HEK293 (cell line): Measurements from ENCODE around the gene SPAG8.

ENCODE experiments used
- CTCF ChIA-PET: fragments of 350-600 bp; formaldehyde crosslinking; extraction: SDS; loops from one replicate; lab custom pipeline; 2021; ENCODE audit warnings: antibody characterized with exemption; lab: Yijun Ruan, JAX
- POLR2A ChIA-PET: fragments of 300-600 bp; formaldehyde crosslinking; extraction: SDS; loops from one replicate; lab custom pipeline; 2020; ENCODE audit warnings: antibody characterized with exemption, inconsistent platforms; lab: Yijun Ruan, JAX
- H3K27ac ChIP-seq: fragments of 200-500 bp; sonication (Bioruptor generic); 2 replicates; pipeline ENCODE4 v1.5.1; 2014; ENCODE audit warnings: low read depth, low read length, control low read depth, inconsistent platforms; ENCODE audit errors: extremely low read depth
- H3K36me3 ChIP-seq, 2 experiments: fragments of 200-500 bp in 1 of 2; sonication (Bioruptor generic) in 1 of 2; 1 replicate in 1 of 2; 2 replicates in 1 of 2; pipeline ENCODE4 v1.5.1; 2014 to 2017; ENCODE audit warnings: inconsistent platforms in 2 of 2, low read length in 2 of 2; ENCODE audit not compliant: control insufficient read depth in 2 of 2, insufficient read depth in 1 of 2
- H3K4me1 ChIP-seq: fragments of 200-500 bp; sonication (Bioruptor generic); 2 replicates; pipeline ENCODE4 v1.5.1; 2014; ENCODE audit warnings: mild to moderate bottlenecking, low read length, inconsistent platforms; ENCODE audit not compliant: control insufficient read depth, insufficient read depth
- H3K4me3 ChIP-seq: 2 replicates; pipeline ENCODE4 v1.5.1; 2011; ENCODE audit warnings: low read depth, mild to moderate bottlenecking, control low read depth, low read length, moderate library complexity
- H3K9me3 ChIP-seq: fragments of 200-500 bp; sonication (Bioruptor generic); 2 replicates; pipeline ENCODE4 v1.5.1; 2014; ENCODE audit warnings: low read depth, low read length, inconsistent platforms; ENCODE audit not compliant: control insufficient read depth, insufficient read depth
- BCL11A ChIP-seq: fragments of 450-650 bp; formaldehyde crosslinking; IDR thresholded peaks from 2 replicates; pipeline ENCODE4 v1.5.1; 2016; ENCODE audit warnings: low read depth, missing biosample characterization, missing genetic modification characterization
- GLI2 ChIP-seq: fragments of 450-650 bp; formaldehyde crosslinking; IDR thresholded peaks from 2 replicates; pipeline ENCODE4; 2017; ENCODE audit warnings: missing biosample characterization, missing genetic modification characterization, low read depth, borderline replicate concordance
- SP2 ChIP-seq: fragments of 450-650 bp; formaldehyde crosslinking; IDR thresholded peaks from 2 replicates; pipeline ENCODE4 v1.5.1; 2016; ENCODE audit warnings: missing biosample characterization, missing genetic modification characterization
- ZBTB17 ChIP-seq: fragments of 450-650 bp; formaldehyde crosslinking; IDR thresholded peaks from 2 replicates; pipeline ENCODE4 v1.5.1; 2016; ENCODE audit warnings: missing biosample characterization, missing genetic modification characterization
- ZBTB20 ChIP-seq: fragments of 450-650 bp; formaldehyde crosslinking; IDR thresholded peaks from 2 replicates; pipeline ENCODE4 v1.5.1; 2016; ENCODE audit warnings: missing biosample characterization, missing genetic modification characterization
- ZNF184 ChIP-seq: fragments of 450-650 bp; IDR thresholded peaks from 2 replicates; pipeline ENCODE4 v1.5.1; 2018; ENCODE audit warnings: missing biosample characterization, mild to moderate bottlenecking, missing genetic modification characterization
- ZNF214 ChIP-seq: fragments of 450-650 bp; formaldehyde crosslinking; IDR thresholded peaks from 2 replicates; pipeline ENCODE4 v1.5.1; 2017; ENCODE audit warnings: missing biosample characterization, mild to moderate bottlenecking, missing genetic modification characterization, borderline replicate concordance
- ZNF302 ChIP-seq: fragments of 450-650 bp; formaldehyde crosslinking; IDR thresholded peaks from 2 replicates; pipeline ENCODE4 v1.5.1; 2016; ENCODE audit warnings: missing biosample characterization, missing genetic modification characterization, low read depth
- ZNF341 ChIP-seq: fragments of 450-650 bp; formaldehyde crosslinking; IDR thresholded peaks from 2 replicates; pipeline ENCODE4; 2016; ENCODE audit warnings: low read depth, missing biosample characterization, missing genetic modification characterization
- ZNF366 ChIP-seq: fragments of 450-650 bp; formaldehyde crosslinking; conservative IDR thresholded peaks from 2 replicates; pipeline ENCODE4 v1.5.1; 2016; ENCODE audit warnings: missing biosample characterization, missing genetic modification characterization
- ZNF510 ChIP-seq: fragments of 450-650 bp; formaldehyde crosslinking; IDR thresholded peaks from 2 replicates; pipeline ENCODE4 v1.5.1; 2018; ENCODE audit warnings: mild to moderate bottlenecking, missing genetic modification characterization, missing biosample characterization; ENCODE audit not compliant: insufficient replicate concordance
- ZNF549 ChIP-seq: fragments of 450-650 bp; IDR thresholded peaks from 2 replicates; pipeline ENCODE4 v1.5.1; 2018; ENCODE audit warnings: missing biosample characterization, missing genetic modification characterization, mild to moderate bottlenecking, inconsistent platforms, moderate library complexity
- ZNF596 ChIP-seq: fragments of 450-650 bp; IDR thresholded peaks from 2 replicates; pipeline ENCODE4 v1.5.0; 2018; ENCODE audit warnings: missing biosample characterization, mild to moderate bottlenecking, missing genetic modification characterization, moderate library complexity
- ZNF768 ChIP-seq: fragments of 450-650 bp; formaldehyde crosslinking; IDR thresholded peaks from 2 replicates; pipeline ENCODE4 v1.5.1; 2018; ENCODE audit warnings: missing biosample characterization, mild to moderate bottlenecking, missing genetic modification characterization
- TF ChIP-seq, protein P1 (sequence below): fragments of 450-650 bp; formaldehyde crosslinking; IDR thresholded peaks from 2 replicates; pipeline ENCODE4 v1.5.1; 2016; ENCODE audit warnings: missing biosample characterization, missing genetic modification characterization
- TF ChIP-seq, protein P2 (sequence below): fragments of 450-650 bp; formaldehyde crosslinking; IDR thresholded peaks from 2 replicates; pipeline ENCODE4 v1.5.1; 2016; ENCODE audit warnings: missing biosample characterization, missing genetic modification characterization
- TF ChIP-seq, protein P3 (sequence below): fragments of 450-650 bp; formaldehyde crosslinking; IDR thresholded peaks from 2 replicates; pipeline ENCODE4; 2016; ENCODE audit warnings: missing biosample characterization, missing genetic modification characterization
- TF ChIP-seq, protein P4 (sequence below): fragments of 450-650 bp; formaldehyde crosslinking; IDR thresholded peaks from 2 replicates; pipeline ENCODE4 v1.5.1; 2016; ENCODE audit warnings: missing biosample characterization, missing genetic modification characterization, borderline replicate concordance
- TF ChIP-seq, protein P5 (sequence below): fragments of 450-650 bp; formaldehyde crosslinking; IDR thresholded peaks from 2 replicates; pipeline ENCODE4 v1.5.1; 2016; ENCODE audit warnings: missing biosample characterization, missing genetic modification characterization

Gene SPAG8

DNA sequence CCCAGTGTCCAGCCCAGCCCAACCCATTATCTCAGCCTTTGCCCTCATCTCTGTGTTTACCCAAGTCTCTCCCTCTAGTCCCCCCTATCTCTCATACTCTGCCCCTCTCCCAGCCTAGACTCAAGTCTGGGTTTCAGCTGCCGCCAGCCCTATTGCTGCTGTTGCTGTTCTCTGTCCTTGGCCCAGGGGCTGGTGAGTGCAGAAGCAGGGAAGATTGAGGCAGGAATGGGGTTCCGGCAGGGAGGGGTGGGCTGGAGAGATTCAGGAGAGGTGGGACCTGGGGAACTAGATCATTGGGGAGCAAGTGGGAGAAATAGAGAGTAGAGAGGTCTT is 17.7 kb upstream of the SPAG8 start:
- CTCF ChIA-PET: interaction anchor here (0.5 to 0.7 kb wide), 3 partner anchors 16 to 1069 kb away, joined by 3 to 5 read pairs (median 3); no protein-coding TSS in a partner anchor
- TF ChIP-seq ZNF214: no peak
- no peak for TF ChIP-seq ZNF184 (tag by site-specific recombination)
- TF ChIP-seq, protein P1, sequence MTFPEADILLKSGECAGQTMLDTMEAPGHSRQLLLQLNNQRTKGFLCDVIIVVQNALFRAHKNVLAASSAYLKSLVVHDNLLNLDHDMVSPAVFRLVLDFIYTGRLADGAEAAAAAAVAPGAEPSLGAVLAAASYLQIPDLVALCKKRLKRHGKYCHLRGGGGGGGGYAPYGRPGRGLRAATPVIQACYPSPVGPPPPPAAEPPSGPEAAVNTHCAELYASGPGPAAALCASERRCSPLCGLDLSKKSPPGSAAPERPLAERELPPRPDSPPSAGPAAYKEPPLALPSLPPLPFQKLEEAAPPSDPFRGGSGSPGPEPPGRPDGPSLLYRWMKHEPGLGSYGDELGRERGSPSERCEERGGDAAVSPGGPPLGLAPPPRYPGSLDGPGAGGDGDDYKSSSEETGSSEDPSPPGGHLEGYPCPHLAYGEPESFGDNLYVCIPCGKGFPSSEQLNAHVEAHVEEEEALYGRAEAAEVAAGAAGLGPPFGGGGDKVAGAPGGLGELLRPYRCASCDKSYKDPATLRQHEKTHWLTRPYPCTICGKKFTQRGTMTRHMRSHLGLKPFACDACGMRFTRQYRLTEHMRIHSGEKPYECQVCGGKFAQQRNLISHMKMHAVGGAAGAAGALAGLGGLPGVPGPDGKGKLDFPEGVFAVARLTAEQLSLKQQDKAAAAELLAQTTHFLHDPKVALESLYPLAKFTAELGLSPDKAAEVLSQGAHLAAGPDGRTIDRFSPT: no peak
- no peak for TF ChIP-seq ZNF302 (tag by site-specific recombination)
- no peak for TF ChIP-seq ZNF549 (tag by site-specific recombination)
- peak; percentile 27; the same call in 1 of the 2 replicates for TF ChIP-seq ZBTB17
- TF ChIP-seq, protein P2, sequence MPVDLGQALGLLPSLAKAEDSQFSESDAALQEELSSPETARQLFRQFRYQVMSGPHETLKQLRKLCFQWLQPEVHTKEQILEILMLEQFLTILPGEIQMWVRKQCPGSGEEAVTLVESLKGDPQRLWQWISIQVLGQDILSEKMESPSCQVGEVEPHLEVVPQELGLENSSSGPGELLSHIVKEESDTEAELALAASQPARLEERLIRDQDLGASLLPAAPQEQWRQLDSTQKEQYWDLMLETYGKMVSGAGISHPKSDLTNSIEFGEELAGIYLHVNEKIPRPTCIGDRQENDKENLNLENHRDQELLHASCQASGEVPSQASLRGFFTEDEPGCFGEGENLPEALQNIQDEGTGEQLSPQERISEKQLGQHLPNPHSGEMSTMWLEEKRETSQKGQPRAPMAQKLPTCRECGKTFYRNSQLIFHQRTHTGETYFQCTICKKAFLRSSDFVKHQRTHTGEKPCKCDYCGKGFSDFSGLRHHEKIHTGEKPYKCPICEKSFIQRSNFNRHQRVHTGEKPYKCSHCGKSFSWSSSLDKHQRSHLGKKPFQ (tag by site-specific recombination): no peak
- peak; percentile 49; the same call in 1 of the 2 replicates for TF ChIP-seq ZBTB20 (tag by site-specific recombination)
- 0 out of 2 replicates have a peak, but pooled peaks have one; percentile 0 for TF ChIP-seq SP2 (tag by site-specific recombination)
- TF ChIP-seq, protein P3, sequence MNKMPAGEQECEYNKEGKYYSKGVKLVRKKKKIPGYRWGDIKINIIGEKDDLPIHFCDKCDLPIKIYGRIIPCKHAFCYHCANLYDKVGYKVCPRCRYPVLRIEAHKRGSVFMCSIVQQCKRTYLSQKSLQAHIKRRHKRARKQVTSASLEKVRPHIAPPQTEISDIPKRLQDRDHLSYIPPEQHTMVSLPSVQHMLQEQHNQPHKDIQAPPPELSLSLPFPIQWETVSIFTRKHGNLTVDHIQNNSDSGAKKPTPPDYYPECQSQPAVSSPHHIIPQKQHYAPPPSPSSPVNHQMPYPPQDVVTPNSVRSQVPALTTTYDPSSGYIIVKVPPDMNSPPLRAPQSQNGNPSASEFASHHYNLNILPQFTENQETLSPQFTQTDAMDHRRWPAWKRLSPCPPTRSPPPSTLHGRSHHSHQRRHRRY (tag by site-specific recombination): no peak
- no peak for TF ChIP-seq ZNF366 (tag by site-specific recombination)
- TF ChIP-seq ZNF596 (tag by site-specific recombination): no peak
- no peak for TF ChIP-seq BCL11A (tag by site-specific recombination)
- no peak for TF ChIP-seq ZNF768 (tag by site-specific recombination)
- TF ChIP-seq ZNF341 (tag by site-specific recombination): peak; percentile 7; the same call in 1 of the 2 replicates
- TF ChIP-seq GLI2: no peak
- TF ChIP-seq, protein P4, sequence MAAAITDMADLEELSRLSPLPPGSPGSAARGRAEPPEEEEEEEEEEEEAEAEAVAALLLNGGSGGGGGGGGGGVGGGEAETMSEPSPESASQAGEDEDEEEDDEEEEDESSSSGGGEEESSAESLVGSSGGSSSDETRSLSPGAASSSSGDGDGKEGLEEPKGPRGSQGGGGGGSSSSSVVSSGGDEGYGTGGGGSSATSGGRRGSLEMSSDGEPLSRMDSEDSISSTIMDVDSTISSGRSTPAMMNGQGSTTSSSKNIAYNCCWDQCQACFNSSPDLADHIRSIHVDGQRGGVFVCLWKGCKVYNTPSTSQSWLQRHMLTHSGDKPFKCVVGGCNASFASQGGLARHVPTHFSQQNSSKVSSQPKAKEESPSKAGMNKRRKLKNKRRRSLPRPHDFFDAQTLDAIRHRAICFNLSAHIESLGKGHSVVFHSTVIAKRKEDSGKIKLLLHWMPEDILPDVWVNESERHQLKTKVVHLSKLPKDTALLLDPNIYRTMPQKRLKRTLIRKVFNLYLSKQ (tag by site-specific recombination): no peak
- no peak for TF ChIP-seq ZNF510
- TF ChIP-seq, protein P5, sequence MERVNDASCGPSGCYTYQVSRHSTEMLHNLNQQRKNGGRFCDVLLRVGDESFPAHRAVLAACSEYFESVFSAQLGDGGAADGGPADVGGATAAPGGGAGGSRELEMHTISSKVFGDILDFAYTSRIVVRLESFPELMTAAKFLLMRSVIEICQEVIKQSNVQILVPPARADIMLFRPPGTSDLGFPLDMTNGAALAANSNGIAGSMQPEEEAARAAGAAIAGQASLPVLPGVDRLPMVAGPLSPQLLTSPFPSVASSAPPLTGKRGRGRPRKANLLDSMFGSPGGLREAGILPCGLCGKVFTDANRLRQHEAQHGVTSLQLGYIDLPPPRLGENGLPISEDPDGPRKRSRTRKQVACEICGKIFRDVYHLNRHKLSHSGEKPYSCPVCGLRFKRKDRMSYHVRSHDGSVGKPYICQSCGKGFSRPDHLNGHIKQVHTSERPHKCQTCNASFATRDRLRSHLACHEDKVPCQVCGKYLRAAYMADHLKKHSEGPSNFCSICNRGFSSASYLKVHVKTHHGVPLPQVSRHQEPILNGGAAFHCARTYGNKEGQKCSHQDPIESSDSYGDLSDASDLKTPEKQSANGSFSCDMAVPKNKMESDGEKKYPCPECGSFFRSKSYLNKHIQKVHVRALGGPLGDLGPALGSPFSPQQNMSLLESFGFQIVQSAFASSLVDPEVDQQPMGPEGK (tag by site-specific recombination): peak; percentile 2; the same call in 1 of the 2 replicates

More for the DNA sequence above, 17.7 kb upstream of the SPAG8 start:
- POLR2A ChIA-PET: no interaction called here
- H3K9me3 ChIP-seq: no peaks in the 10 kb centered on the region
- peaks cover 0 to 4% of the 10 kb centered on the region in 2 experiments; a peak in 1 of 3 replicates for H3K36me3 ChIP-seq
- H3K4me3 ChIP-seq: peak overlapping the region; percentile 59
- H3K4me1 ChIP-seq: peaks cover 4% of the 10 kb centered on the region; the same call in 1 of the 2 replicates
- H3K27ac ChIP-seq: peak overlapping the region; percentile 34; the same call in 1 of the 2 replicates
